Activated CD4-positive, alpha-beta T cell treated with anti-CD3 and anti-CD28 coated beads, Interleukin-2, Interleukin-4, amounts not matched to agents 100 ng/mL and 50 ng/mL, durations not matched to agents 16 hours and 8 hours (primary cell): Measurements from ENCODE around the gene PTS.
A peak's percentile ranks its signal among the peaks of the same experiment; 100 is the strongest.

ENCODE experiments used
- DNase-seq: peaks from one replicate; pipeline ENCODE4 v3.0.0-alpha.2; 2020; ENCODE audit warnings: low spot score

The PTS gene

DNA sequence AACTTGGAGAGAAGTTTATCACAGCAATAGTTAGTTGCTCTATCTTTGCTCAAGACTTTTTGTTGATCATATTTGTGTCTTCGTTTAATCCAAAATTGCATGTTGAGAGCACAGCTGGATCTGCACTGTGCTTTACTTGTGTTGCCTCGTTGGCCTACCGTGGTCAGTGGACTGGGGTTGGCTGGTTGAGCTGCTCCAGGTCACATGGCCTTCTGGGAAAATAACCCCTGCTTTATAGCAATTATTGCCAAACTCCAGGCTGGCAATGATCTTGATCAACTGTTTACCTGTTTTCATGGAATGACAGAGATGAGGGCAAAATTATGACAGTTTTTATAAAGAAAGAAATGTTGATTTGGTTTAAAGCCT lies 40.2 kb downstream of the PTS start:
- no peak for DNase-seq

GRCh38 chr11:112267188-112267591 lies 41.0 kb downstream of the PTS start:
- no peak for DNase-seq

- DNase-seq, result no peak
These were observed 42.2 kb downstream of the PTS start for GRCh38 chr11:112268406-112268805.

DNA sequence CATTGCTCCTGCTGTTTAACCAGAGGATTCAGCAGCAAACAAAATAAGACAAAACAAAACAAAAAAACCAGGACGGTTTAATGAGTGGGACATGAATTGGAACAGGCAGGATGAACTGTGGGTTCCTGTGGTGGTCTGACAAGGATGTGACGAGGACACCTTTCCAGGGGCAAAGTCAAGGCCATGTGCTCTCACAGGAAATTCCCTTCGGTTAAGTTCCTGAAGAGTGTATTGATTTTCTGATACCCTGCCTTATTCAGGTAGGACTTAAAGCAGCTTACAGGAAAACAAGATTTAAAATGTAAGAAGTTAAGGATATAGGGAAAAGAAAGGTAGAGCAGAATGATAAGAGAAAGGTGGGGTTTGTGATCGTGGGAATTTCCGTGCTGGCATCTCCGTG lies 42.9 kb downstream of the PTS start:
- DNase-seq, result no peak

DNA sequence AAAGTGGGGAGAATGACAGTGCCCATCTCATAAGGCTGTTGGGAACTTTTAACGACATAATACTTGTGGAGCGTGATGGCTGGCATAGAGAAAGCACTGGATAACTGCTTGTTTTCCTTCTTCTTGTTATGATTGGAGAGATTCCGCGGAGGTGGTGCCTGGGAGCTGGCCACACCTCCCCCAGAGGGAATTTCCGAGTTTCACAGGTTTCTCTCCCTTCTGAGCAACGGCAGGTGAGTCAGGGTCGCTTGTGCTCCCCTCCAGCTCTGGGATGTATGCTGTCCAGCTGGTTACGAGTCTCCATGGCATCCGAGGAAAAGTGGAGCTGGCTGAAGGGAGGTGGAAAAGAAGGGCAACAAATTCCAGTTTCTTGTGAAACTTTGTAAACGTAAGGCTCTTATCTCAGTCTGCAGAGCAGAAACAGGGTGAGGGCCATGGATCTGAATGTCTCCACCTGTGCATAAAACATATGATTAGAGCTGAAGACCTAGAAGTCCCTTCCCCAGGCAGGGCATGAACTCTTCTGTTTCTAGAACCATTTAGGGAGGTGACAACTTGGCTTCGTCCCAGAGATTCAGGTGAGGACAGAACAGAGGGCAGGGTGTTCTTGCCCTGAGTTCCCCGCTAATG lies 44.4 kb downstream of the PTS start:
- DNase-seq, result no peak

GRCh38 chr11:112271242-112271641 lies 45.0 kb downstream of the PTS start:
- DNase-seq, result no peak

DNA sequence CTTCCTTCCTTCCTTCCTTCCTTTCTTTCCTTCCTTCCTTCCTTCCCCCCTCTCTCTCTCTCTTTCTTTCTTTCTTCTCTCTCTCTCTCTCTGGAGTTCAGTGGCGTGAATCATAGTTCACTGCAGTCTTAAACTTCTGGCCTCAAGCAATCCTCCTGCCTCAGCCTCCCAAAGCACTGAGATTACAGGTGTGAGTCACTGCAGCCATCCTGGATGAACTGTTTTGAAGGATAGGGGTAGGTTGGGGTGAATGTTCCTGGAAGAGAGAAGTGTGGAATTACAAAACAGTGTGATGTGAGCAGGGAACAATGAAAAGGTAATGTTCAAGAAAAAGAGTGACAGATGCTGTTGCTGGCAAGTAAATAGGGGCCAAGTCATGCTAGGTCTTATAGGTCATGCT lies 46.8 kb downstream of the PTS start:
- DNase-seq, result no peak

GRCh38 chr11:112274007-112274783 lies 48.0 kb downstream of the PTS start:
- DNase-seq, result no peak

DNA sequence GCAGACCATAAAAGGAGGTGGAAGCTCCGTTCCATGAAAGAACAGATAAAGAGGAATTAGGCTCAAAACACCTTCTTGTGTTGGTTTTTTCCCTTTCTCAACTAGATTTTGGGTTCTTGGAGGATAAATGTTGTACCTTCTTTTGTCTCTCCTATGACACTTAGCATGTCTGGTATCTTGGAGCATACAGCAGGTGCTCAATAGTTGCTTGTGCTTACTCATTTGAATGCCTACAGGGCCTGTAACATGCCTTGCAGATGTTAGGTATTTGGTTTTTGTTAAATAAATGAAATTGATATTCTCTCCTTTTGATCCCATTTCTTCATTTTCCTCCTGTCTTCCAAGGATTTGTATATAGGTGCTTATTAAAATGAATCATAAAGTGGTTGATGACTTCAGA lies 50.8 kb downstream of the PTS start:
- no peak for DNase-seq

DNA sequence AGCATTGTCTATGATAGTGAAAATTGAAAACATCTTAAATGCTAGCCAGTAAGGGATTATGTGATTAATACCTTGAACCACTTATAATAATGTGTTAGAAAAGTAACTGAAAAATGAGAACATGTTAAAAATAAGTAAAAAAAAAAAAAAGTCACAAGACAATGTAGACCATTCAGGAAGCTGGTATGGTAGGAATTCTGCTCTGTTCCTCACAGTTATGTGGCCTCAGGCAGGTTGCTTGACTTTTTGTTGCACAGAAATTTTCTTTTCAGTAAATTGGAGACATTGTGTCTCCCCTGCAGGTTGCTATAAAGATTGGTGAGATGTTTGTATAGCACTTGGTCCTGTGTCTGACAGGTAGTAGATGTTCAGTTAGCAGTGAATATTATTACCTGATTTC lies 51.7 kb downstream of the PTS start:
- DNase-seq, result no peak

DNA sequence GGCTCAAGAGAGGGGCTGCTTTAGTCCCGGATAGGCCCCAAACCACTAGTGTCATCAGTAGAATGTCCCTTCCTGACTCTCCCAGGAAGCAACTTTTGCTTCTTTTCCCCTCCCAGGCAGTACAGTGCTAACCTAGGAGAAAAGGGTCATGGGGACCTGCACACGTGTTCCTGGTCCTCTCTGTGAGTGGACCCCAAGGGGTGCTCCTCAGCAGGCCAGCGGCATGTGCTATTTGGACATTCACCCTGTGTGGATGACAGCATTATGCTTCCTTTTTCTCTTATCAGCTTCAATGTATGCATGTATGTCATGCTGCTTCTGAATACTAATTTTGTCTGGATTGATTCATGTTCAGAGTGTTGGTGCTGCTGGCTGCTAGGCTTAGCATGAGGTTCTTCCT lies 52.6 kb downstream of the PTS start:
- no peak for DNase-seq

DNA sequence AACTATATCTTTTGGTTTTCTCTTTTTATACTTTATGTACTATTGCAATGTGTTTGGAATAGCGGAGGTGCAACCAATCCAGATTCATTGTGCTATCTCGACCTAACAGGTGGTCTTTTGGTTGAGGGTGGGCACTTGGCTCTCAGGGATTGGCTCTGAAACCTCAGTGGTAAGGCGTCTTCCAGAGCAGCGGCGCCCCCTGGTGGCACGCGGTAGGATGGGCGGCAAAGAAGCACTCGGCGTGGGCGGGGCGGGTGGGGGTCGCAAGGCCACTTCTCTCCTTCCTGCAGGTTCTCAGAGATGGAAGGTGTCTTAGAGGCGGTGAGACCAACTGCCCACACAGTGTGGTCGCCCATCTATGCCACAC lies 53.7 kb downstream of the PTS start:
- DNase-seq, result peak; percentile 70

DNA sequence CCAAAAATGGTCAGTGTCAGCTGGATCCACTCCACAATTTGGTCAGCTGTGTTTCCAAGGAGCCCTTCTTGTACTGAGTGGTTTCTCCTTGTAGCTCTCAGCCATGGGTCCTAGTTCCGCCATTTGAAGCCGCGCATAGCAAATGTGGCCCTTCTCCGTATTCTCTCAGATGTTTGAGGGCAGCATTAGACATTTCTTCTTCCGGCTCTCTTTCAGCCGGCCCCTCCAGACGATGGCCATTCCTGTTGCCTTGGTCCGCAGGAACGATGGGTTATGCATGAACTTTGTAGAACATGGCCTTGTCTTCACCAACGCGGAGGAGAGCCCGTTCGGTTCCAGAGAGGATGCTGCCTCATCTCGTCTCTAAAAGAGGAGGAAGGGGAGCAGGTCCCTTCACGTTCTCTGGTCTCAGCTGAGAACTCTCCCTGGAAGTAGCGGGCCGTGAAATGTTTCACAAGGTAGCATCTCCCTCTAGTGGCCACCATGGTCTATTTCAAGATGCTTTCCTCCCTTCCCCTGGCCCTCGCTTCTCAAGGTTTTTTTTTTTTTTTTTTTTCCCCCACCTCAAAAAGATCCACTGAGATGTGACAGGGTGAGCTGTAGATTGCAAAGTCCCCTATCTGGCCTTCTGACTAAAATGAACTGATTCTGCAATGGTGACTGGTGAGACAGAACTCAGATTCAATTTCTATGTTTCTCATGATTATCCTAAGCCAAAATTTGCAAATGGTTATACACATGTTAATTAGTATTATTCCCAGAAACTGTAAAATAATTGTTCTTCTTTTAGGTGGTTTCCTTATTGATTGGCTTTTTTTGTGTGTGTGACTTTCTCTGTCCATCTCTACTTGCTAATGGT lies 54.3 kb downstream of the PTS start:
- peak; percentile 83 for DNase-seq

GRCh38 chr11:112281726-112282125 lies 55.5 kb downstream of the PTS start:
- no peak for DNase-seq
